Measurements from ENCODE around the gene FLT1. TPM values are rescaled to one million over a fixed set of nuclear protein-coding genes. Genes with fewer than 3 reads are reported as not detected.

Gene FLT1
- polyA plus RNA-seq, 4 donors = 0.45 to 8.8 (median 3.0) TPM

GRCh38 chr13:28457521-28457920, 37.4 kb downstream of the FLT1 start:
- no peaks in the 10 kb centered on the region for H3K4me1 ChIP-seq (ENCODE audit: control insufficient read depth in 3 of 3, insufficient read depth in 2 of 3, low read depth in 1 of 3, low read length in 2 of 3)
- H3K4me3 ChIP-seq (ENCODE audit: low read depth in 1 of 3, low read length in 3 of 3) = no peak overlapping the region
- H3K9me3 ChIP-seq (ENCODE audit: control insufficient read depth in 2 of 2, insufficient read depth in 1 of 2, low read depth in 1 of 2, low read length in 1 of 2) = no peaks in the 10 kb centered on the region
- H3K27ac ChIP-seq (ENCODE audit: low read depth in 1 of 3, low read length in 2 of 3) = no peak overlapping the region
- FAIRE-seq = no peak
- peaks cover 0 to 1% (median 0%) of the 10 kb centered on the region in 3 donors for H3K27me3 ChIP-seq (ENCODE audit: control insufficient read depth in 3 of 3, insufficient read depth in 3 of 3, low read length in 3 of 3)
- DNase-seq = no peak
- no peaks in the 10 kb centered on the region for H3K36me3 ChIP-seq (ENCODE audit: control insufficient read depth in 3 of 3, insufficient read depth in 2 of 3, low read depth in 1 of 3, low read length in 3 of 3)

- H3K4me1 ChIP-seq (ENCODE audit: control insufficient read depth in 3 of 3, insufficient read depth in 2 of 3, low read depth in 1 of 3, low read length in 2 of 3) = no peaks in the 10 kb centered on the region
- peaks cover 0 to 2% (median 1%) of the 10 kb centered on the region in 3 donors for H3K27me3 ChIP-seq (ENCODE audit: control insufficient read depth in 3 of 3, insufficient read depth in 3 of 3, low read length in 3 of 3)
- no peaks in the 10 kb centered on the region for H3K9me3 ChIP-seq (ENCODE audit: control insufficient read depth in 2 of 2, insufficient read depth in 1 of 2, low read depth in 1 of 2, low read length in 1 of 2)
- no peak for FAIRE-seq
- no peaks in the 10 kb centered on the region for H3K36me3 ChIP-seq (ENCODE audit: control insufficient read depth in 3 of 3, insufficient read depth in 2 of 3, low read depth in 1 of 3, low read length in 3 of 3)
- no peak overlapping the region for H3K27ac ChIP-seq (ENCODE audit: low read depth in 1 of 3, low read length in 2 of 3)
- DNase-seq = no peak
- H3K4me3 ChIP-seq (ENCODE audit: low read depth in 1 of 3, low read length in 3 of 3) = no peak overlapping the region
- WGBS, 3 donors = 61 to 67% (median 64%) methylated on average over 3 of the region's 3 CpGs
Observed at GRCh38 chr13:28455580-28456194, 39.2 kb downstream of the FLT1 start.

- H3K27me3 ChIP-seq (ENCODE audit: control insufficient read depth in 3 of 3, insufficient read depth in 3 of 3, low read length in 3 of 3) = peaks cover 0 to 3% (median 2%) of the 10 kb centered on the region in 3 donors
- H3K36me3 ChIP-seq (ENCODE audit: control insufficient read depth in 3 of 3, insufficient read depth in 2 of 3, low read depth in 1 of 3, low read length in 3 of 3) = no peaks in the 10 kb centered on the region
- no peak overlapping the region for H3K27ac ChIP-seq (ENCODE audit: low read depth in 1 of 3, low read length in 2 of 3)
- H3K9me3 ChIP-seq (ENCODE audit: control insufficient read depth in 2 of 2, insufficient read depth in 1 of 2, low read depth in 1 of 2, low read length in 1 of 2) = peaks cover 0 to 3% of the 10 kb centered on the region in 2 donors
- H3K4me3 ChIP-seq (ENCODE audit: low read depth in 1 of 3, low read length in 3 of 3) = no peak overlapping the region
- no peaks in the 10 kb centered on the region for H3K4me1 ChIP-seq (ENCODE audit: control insufficient read depth in 3 of 3, insufficient read depth in 2 of 3, low read depth in 1 of 3, low read length in 2 of 3)
- DNase-seq = no peak
- no peak for FAIRE-seq
Observed at GRCh38 chr13:28452755-28453154, 42.2 kb downstream of the FLT1 start.

- peaks cover 0 to 3% (median 2%) of the 10 kb centered on the region in 3 donors for H3K27me3 ChIP-seq (ENCODE audit: control insufficient read depth in 3 of 3, insufficient read depth in 3 of 3, low read length in 3 of 3)
- H3K36me3 ChIP-seq (ENCODE audit: control insufficient read depth in 3 of 3, insufficient read depth in 2 of 3, low read depth in 1 of 3, low read length in 3 of 3) = no peaks in the 10 kb centered on the region
- no peaks in the 10 kb centered on the region for H3K4me1 ChIP-seq (ENCODE audit: control insufficient read depth in 3 of 3, insufficient read depth in 2 of 3, low read depth in 1 of 3, low read length in 2 of 3)
- 63 to 69% (median 67%) methylated on average over 21 of the region's 21 CpGs for WGBS, 3 donors
- no peak overlapping the region for H3K27ac ChIP-seq (ENCODE audit: low read depth in 1 of 3, low read length in 2 of 3)
- DNase-seq (no peak), FAIRE-seq (no peak)
- H3K4me3 ChIP-seq (ENCODE audit: low read depth in 1 of 3, low read length in 3 of 3) = no peak overlapping the region
- H3K9me3 ChIP-seq (ENCODE audit: control insufficient read depth in 2 of 2, insufficient read depth in 1 of 2, low read depth in 1 of 2, low read length in 1 of 2) = peaks cover 0 to 3% of the 10 kb centered on the region in 2 donors
Observed at GRCh38 chr13:28451482-28452217, 43.3 kb downstream of the FLT1 start.

- FAIRE-seq (no peak), DNase-seq (no peak)
- Histone ChIP-seq H3K36me3 (ENCODE audit: control insufficient read depth in 3 of 3, insufficient read depth in 2 of 3, low read depth in 1 of 3, low read length in 3 of 3) (no peaks in the 10 kb centered on the region), H3K27me3 (ENCODE audit: control insufficient read depth in 3 of 3, insufficient read depth in 3 of 3, low read length in 3 of 3) (peaks cover 0 to 3% (median 2%) of the 10 kb centered on the region in 3 donors), H3K27ac (ENCODE audit: low read depth in 1 of 3, low read length in 2 of 3) (no peak overlapping the region), H3K9me3 (ENCODE audit: control insufficient read depth in 2 of 2, insufficient read depth in 1 of 2, low read depth in 1 of 2, low read length in 1 of 2) (peaks cover 0 to 3% of the 10 kb centered on the region in 2 donors), H3K4me1 (ENCODE audit: control insufficient read depth in 3 of 3, insufficient read depth in 2 of 3, low read depth in 1 of 3, low read length in 2 of 3) (no peaks in the 10 kb centered on the region), H3K4me3 (ENCODE audit: low read depth in 1 of 3, low read length in 3 of 3) (no peak overlapping the region)
- 55 to 63% (median 60%) methylated on average over 8 of the region's 8 CpGs for WGBS, 3 donors
Observed at GRCh38 chr13:28449826-28450773, 44.8 kb downstream of the FLT1 start.

- Histone ChIP-seq H3K27me3 (ENCODE audit: control insufficient read depth in 3 of 3, insufficient read depth in 3 of 3, low read length in 3 of 3) (peaks cover 0 to 3% (median 2%) of the 10 kb centered on the region in 3 donors), H3K9me3 (ENCODE audit: control insufficient read depth in 2 of 2, insufficient read depth in 1 of 2, low read depth in 1 of 2, low read length in 1 of 2) (peaks cover 0 to 5% of the 10 kb centered on the region in 2 donors), H3K4me1 (ENCODE audit: control insufficient read depth in 3 of 3, insufficient read depth in 2 of 3, low read depth in 1 of 3, low read length in 2 of 3) (no peaks in the 10 kb centered on the region), H3K4me3 (ENCODE audit: low read depth in 1 of 3, low read length in 3 of 3) (no peak overlapping the region), H3K36me3 (ENCODE audit: control insufficient read depth in 3 of 3, insufficient read depth in 2 of 3, low read depth in 1 of 3, low read length in 3 of 3) (no peaks in the 10 kb centered on the region), H3K27ac (ENCODE audit: low read depth in 1 of 3, low read length in 2 of 3) (no peak overlapping the region)
- FAIRE-seq = no peak
- DNase-seq = no peak
- 87 to 99% (median 93%) methylated on average over 4 of the region's 4 CpGs for WGBS, 3 donors
Observed at GRCh38 chr13:28448651-28449358, 46.1 kb downstream of the FLT1 start.

GRCh38 chr13:28447989-28448388, 46.9 kb downstream of the FLT1 start:
- peaks cover 0 to 5% of the 10 kb centered on the region in 2 donors for H3K9me3 ChIP-seq (ENCODE audit: control insufficient read depth in 2 of 2, insufficient read depth in 1 of 2, low read depth in 1 of 2, low read length in 1 of 2)
- H3K36me3 ChIP-seq (ENCODE audit: control insufficient read depth in 3 of 3, insufficient read depth in 2 of 3, low read depth in 1 of 3, low read length in 3 of 3) = no peaks in the 10 kb centered on the region
- H3K27ac ChIP-seq (ENCODE audit: low read depth in 1 of 3, low read length in 2 of 3) = no peak overlapping the region
- FAIRE-seq = no peak
- H3K27me3 ChIP-seq (ENCODE audit: control insufficient read depth in 3 of 3, insufficient read depth in 3 of 3, low read length in 3 of 3) = peaks cover 0 to 3% (median 2%) of the 10 kb centered on the region in 3 donors
- DNase-seq = no peak
- H3K4me3 ChIP-seq (ENCODE audit: low read depth in 1 of 3, low read length in 3 of 3) = no peak overlapping the region
- no peaks in the 10 kb centered on the region for H3K4me1 ChIP-seq (ENCODE audit: control insufficient read depth in 3 of 3, insufficient read depth in 2 of 3, low read depth in 1 of 3, low read length in 2 of 3)

- Histone ChIP-seq H3K4me3 (ENCODE audit: low read depth in 1 of 3, low read length in 3 of 3) (no peak overlapping the region), H3K27me3 (ENCODE audit: control insufficient read depth in 3 of 3, insufficient read depth in 3 of 3, low read length in 3 of 3) (peaks cover 0 to 3% (median 2%) of the 10 kb centered on the region in 3 donors), H3K36me3 (ENCODE audit: control insufficient read depth in 3 of 3, insufficient read depth in 2 of 3, low read depth in 1 of 3, low read length in 3 of 3) (no peaks in the 10 kb centered on the region), H3K9me3 (ENCODE audit: control insufficient read depth in 2 of 2, insufficient read depth in 1 of 2, low read depth in 1 of 2, low read length in 1 of 2) (peaks cover 0 to 7% of the 10 kb centered on the region in 2 donors), H3K4me1 (ENCODE audit: control insufficient read depth in 3 of 3, insufficient read depth in 2 of 3, low read depth in 1 of 3, low read length in 2 of 3) (no peaks in the 10 kb centered on the region), H3K27ac (ENCODE audit: low read depth in 1 of 3, low read length in 2 of 3) (no peak overlapping the region)
- DNase-seq (no peak), FAIRE-seq (no peak)
- 88 to 98% (median 94%) methylated on average over 2 of the region's 2 CpGs for WGBS, 3 donors
Observed at GRCh38 chr13:28447206-28447605, 47.7 kb downstream of the FLT1 start.

Data from small intestine (tissue), 7 donors.